GM21529 (cell line): ENCODE measurements around the gene LHX6.

Source experiments
- ATAC-seq: cut with Tn5 transposase; IDR thresholded peaks from one replicate; pipeline ENCODE4 v1.9.1; 2021; ENCODE audit not compliant: unreplicated experiment

The LHX6 gene

DNA sequence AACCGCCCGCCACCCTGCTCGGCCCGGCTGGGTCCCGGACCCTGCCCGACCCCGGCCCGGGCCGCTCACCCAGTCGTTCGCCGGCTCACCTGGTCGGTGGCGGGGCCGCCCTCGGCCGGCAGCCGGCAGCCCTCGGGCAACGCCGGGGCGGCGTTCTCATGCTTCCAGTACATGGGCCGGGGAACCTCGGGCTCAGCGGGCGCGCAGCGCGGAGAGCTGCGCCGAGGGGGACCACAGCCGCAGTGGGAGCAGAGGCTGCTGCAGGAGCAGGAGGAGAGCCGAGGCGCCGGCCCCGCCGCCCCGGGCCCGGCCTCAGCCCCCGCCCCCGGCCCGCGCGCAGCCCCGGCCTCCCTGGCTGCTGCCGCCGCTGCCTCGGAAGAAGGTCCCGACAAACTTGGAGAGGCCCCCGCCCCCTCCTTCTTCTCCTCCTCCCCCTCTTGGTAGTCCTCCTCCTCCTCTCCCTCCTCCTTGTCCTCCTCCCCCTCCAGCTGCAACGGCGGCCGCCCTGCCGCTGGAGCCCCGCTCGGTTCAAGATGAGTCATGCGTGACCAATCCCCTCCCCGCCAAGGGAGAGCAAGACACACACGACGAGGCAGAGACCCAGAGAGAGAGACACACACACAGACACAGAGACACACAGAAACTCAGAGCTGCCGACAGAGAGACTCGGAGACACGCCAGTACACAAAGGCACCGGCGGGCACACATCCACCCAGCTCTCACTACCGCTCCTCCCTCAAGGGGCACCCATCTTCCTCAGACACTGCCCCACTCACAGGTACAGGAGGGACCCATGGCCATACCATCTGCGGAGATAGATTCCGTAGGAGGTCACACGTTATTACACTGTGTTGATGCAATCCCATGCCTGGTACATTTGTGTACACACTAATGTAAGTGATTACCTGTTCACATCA is at the start of gene LHX6:
Gene LHX6, minus strand, starts transcription at position 390 of the 917 bp plus-strand sequence. Its CDS starts 217 bp downstream, at position 173.
- ATAC-seq, result no peak

DNA sequence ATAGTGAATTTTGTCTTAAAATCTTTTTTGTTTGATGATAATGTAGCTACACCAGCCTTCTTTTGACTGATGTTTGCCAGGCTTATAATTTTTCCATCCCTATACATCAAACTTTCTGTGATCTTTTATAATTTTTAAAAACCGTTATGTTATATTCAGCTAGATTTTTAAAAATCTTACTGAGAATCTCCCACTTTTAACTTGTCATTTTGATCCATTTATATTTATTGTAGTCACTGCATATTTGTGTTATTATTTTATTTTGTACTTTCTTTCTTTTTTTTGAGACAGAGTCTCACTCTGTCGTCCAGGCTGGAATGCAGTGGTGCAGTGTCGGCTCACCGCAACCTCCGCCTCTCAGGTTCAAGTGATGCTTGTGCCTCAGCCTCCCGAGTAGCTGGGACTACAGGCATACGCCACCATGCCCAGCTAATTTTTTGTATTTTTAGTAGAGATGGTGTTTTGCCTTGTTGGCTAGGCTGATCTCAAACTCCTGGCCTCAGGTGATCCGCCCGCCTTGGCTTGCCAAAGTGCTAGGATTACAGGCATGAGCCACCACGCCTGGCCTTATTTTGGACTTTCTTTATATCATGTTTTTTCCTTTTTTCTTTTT is 48.6 kb upstream of the LHX6 start:
- no peak for ATAC-seq

DNA sequence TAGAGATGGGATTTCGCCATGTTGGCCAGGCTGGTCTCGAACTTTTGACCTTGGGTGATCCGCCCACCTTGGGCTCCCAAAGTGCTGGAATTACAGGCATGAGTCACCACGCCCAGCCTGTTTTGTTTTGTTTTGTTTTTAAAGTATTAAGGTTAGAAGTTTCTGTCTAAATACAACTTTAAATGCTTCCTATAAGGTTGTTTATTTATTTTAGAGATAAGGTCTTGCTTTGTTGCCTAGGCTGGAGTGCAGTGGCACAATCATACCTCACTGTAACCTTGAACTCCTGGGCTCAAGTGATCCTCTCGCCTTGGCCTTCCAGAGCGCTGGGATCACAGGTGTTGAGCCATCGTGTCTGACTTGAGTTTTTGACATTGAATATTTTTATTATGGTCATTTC is 47.3 kb upstream of the LHX6 start:
- ATAC-seq, result no peak

DNA sequence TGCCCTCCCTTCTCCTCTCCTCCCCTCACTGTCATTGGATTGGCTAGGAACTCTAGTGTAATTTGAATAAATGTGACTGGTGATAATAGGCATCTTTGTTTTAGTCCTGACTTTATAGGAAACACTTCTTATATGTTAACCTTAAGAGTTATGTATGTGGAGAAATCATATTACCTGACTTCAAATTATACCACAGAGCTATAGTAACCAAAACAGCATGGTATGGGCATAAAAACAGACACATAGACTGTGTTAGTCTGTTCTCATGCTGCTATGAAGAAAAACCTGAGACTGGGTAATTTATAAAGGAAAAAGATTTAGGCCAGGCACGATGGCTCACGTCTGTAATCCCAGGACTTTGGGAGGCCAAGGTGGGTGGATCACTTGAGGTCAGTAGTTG is 45.3 kb upstream of the LHX6 start:
- ATAC-seq, result no peak

DNA sequence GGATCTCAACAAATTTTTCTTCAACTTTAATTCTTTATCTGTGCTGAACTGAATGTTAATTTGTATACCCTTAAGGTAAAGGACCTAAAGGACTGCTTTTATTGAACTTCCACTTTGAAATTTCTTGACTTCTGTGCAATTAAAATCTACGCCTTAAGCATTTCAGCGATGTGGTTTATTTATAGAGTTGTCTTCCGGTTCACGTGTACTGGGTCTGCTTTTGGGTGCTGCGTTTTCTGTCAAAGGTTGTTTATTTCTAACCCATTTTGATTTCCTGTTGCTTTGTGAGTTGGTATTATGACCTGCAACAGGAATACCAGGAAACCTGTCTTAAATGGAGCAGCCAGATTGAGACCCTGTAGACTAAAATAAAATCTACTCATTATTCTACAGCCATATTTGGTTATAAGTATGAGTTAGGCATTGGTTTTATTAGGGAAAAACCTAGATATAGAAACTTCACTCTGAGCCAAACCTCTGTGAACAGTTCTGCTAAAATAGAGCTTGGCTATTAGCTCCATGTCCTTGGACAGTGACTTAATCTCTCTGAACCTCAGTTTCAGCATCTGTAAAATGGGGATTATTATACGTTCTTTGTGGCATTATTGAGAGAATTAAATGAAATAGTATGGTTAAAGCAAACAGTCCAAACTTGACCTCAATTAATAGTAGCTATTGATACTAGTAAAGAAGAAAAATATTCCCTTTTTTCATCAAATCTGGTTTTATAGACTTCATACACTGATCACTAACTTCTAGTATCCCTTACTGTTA is 39.5 kb upstream of the LHX6 start:
- ATAC-seq, result no peak

DNA sequence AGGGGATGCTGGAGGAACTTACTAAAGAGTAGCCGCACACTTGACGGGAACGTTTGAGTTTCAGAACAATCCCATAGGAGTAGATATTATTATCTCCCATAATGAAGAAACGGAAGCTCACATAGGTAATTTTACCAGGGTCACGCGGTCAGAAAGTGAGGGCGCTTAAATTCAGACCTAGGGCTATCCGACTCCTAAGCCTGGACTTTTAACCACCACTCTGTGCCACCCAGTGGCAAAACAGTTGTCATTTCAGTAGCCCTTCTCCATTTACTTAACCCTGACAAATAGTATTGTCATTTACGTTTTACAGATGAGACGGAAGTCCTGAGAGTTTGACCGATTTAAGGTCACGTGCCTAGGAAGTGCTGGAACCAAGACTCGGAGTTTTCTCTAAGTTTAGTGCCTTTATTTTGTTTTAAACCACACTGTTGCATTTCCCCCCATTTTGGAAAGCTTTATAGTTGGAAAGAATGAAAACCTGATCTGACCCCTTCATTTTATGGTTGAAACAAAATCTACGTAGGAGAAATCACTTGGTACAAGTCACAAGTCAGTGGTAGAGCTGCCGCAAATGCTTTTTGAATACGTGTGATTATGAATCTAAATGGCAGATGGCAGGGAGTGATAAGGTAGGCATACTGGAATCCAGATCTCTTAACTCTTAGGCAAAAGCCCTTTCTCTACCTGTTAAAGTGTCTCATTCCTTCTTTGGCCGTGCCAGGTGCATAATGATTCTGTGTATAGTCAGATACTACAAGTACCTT is 36.6 kb upstream of the LHX6 start:
- ATAC-seq, result peak; percentile 34

DNA sequence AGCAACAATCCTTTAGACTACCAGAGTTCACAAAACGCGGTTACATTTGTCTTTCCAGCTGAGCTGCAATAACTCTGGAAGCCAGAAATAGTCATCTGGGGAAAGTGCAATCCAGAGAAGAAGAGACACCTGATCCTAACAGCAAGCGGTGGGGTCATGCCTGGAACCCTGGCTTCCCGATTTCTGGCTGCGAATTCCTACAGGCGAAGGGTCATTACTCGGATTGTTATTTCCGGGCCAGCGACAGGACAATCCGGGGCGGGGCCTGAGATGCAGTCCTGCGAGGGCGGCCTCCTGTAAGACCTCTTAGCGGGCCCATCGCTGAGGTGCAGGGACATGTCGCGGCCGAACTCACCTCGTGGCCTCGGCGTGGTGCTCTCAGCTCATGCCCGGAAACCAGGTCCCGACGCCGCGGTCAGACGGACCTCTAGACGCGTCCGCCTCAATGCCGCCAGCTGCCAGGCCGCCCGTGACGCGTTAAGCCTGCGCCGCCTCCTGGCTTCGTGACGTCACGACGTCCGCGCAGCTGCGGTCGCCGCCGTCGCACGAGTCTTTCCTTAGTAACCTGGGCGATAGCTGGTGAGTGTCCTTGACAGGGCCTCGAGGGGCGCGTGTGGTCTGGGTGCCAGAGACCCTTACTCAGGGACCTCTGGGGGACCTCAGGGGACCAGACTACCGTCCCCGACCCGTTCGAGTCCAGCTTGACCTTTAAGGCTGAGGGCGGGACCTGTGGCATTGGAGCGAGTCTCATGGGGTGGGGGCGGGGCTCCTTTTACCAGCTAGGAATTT is 35.8 kb upstream of the LHX6 start, which contains the start of the genes MRRF and RBM18:
Gene MRRF, plus strand, starts transcription at position 523 of the 789 bp plus-strand sequence. CDS start 6,010 bp downstream, outside the sequence.
Gene RBM18, minus strand, starts transcription at position 481 of the 789 bp plus-strand sequence. CDS start 3,348 bp downstream, outside the sequence.
- peak; percentile 80 for ATAC-seq

DNA sequence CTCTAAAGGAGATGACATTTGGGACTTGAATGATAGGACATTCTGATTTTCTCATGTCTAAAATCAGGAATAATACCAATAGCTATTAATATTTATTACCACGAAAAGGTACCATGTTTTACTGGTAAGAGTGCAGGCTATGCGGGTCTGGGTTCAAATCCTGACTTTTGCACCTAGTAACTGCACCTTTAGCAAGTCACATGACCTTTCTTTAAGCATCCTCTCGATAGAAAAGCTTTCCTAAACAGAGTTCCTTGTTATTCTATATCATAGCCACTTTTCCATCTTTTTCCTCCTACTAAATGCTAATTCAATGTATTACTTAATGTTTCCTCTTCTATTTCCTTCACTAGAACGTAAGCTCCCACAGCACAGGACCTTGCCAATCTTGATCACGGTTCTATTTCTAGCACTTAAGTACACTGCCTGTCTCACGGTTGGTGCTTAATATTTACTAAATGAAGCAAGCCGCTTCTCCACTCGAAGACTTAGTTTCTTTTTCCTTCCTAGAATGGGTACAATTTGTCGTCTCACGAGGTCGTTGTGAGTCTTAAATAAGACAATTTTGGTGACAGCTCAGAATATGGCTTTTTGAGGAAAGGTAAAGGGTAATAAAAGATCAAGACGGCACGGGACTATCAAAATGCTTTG is 35.1 kb upstream of the LHX6 start:
- ATAC-seq, result no peak

DNA sequence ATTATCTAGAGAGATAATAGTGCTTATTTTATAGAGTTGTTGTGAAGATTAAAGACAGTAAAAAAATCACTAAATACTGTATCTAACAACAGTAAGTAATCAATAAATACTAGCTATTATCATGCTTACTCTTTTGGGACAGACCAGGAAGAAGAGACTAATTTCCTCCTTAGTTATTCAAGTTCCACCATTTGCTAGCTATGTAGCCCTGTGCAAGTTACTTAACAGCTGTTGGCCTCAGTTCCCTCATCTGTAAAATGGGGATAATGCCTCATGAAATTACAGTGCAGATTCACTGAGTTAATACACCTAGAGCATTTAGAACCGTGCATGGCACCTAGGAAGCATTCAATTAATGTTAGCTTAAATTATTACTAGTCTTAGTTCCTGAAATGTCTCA is 33.3 kb upstream of the LHX6 start:
- no peak for ATAC-seq

DNA sequence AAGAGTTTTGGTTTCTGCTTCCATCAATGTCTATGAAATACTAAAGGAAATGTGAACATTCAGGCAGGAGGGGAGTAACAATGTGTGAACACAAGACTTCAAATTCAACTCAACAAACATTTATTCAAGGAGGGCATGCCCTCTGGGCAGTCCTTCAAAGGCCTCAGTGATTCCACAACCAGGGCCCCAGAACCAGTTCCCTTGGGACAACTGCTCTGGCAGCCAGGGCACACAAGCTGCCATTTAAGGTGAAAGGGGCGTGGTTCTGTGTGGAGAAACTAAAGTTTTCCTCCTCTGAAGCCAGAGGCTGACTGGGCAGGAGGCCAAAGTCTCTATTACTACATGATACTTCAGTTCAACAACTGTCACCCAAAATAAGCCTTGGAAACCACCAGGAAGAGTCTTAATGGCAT is 32.7 kb upstream of the LHX6 start:
- no peak for ATAC-seq

DNA sequence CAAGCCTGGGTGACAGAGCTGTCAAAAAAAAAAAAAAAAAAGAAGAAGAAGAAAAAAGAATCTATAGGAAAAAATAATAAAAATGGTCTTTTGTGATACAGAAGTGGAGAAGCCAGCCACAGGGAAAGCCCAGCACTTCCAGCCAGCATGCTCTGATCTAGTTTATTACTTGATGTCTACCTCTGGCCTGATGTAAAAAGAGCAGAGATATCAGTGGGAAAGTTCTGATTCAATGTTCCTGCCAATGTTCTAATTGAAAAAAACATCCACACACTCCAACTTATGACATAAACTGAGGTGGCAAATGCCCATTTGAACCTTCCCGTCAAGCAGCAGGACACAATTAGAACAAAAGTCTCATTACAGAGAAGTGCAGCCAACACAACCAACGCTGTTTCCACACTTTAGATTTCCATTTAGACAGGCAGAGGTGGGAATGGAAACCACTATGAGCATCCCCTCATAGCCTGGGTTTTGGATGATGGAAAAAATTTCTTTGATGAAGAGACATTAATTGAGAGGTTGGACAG is 30.2 kb upstream of the LHX6 start:
- ATAC-seq, result no peak

DNA sequence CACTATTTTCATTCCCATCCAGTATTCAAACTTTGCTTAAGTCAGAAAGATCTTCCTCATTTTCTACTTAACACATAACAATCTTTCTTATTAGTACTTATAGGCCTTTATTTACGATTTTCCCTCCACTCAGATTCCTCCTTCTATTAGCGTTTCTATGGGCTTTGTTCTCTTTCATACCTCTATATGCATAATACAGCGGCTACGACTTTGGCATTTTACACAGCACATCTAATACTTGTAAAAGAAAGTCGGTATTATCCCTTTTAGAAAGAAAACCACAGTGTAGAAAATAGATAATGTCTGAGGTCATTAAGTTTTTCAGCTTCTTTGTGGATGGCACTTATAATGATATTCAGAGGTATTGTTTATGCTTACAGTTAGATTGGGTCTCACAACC is 27.4 kb upstream of the LHX6 start:
- ATAC-seq, result no peak

DNA sequence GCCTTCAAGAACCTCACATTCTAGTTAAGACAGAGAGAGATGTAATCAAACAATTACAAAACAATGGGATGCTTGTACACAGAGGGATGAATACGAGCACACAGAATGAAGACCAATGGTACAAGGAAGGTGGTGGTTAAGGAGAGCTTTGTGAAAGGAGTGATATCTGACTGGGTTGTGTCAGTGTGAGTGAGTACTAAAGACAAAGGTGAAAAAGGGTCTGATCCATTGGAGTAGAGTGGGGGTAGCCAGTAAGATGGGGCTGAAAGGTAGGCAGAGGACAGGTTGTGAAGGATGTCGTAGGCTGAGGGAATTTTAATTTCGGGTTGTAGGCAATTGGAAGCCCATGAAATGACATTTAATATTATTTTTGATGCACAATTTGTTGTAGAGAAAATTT is 26.0 kb upstream of the LHX6 start:
- no peak for ATAC-seq

DNA sequence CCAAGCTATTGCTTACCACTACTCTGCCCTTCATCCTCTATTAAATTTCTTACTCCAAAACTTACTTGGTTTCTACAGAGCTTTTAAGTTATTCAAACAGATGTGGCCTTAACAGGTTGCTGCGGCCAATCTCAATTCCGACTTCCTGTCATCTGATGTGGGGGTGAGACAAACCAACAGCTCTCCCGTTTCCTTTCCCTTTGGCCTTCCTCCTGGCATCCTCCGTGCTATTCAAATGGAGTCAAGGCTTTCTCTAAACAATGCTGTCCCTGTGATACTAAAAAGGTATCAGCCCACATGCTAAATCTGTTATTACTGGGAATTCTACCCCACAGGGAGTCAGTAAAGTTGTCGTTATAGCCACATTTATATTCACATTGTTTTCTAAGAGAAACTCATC is 24.0 kb upstream of the LHX6 start:
- ATAC-seq, result no peak

DNA sequence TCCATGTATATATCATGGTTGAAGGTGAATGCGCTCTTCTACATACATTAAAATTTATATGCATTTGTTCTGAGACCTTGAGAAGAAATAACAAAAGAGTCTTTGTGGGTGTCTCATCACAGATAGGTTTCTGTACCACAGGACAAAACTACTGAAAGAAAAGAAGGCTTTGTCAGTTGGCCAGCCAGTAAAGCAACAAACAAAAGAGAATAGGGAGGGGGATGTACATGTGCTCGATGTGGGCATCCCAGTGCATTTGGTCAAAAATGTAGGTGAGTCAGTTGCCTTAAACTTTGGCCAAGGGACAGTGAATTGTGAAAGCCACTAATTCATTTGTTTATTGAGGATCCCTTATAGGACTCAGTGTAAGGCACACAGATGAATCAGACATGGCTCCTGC is 22.6 kb upstream of the LHX6 start:
- no peak for ATAC-seq

DNA sequence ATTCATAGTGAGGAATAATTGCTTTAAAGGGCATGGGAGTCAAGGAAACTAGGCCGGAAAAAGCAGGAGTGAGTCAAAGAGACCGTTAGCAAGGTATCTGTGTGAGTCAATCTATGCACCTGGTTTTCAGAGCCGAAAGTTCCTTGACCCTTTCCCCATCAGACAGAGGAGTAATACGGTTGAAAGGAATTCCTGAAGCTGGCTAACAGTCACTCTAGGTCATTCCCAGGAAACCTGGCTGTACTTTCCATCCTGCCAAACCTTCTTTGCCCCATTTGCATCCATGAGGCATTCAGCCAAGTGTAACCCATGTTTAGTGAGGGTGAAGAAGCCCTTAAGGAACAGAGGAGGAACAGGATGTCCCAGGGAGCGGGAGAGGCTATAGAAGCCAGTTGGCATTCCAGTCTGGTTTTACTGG is 19.7 kb upstream of the LHX6 start:
- ATAC-seq, result no peak

DNA sequence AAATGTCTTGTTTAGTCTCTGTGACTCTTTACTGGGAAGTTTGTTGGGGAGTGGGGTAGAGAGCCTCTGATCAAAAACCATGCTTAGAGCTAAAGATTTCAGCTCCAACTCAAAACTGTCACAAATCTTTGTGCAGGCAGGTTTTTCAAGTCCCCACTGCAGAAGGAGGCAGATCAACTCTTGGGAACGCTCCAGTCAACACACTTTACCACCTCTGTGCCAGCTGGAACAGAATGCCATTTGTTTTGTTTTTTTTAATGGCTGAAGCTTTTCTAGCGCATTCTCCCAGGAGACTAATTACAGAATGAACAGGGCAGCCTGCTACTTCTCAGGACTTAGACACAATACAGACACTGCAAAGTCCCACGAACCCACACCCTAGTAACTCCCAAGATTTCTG is 17.9 kb upstream of the LHX6 start:
- ATAC-seq, result no peak

DNA sequence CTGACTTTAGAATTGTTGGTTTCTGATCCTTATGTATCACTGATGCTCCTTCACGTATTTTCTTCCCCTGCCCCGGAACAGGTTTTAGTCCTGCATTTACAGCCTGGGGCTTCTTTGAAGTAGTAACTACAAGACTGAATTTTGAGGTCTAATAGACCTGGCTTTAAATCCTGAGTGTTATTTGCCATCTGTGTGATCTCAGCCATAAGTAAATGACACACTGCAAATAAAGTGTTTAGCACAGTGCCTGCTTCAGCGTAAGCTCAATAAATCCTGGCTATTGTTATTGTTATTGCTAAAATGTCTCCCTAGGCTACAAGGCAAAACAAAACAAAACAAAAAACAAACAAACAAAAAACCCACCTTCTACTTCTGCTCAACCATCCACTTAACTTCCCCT is 15.6 kb upstream of the LHX6 start:
- no peak for ATAC-seq

DNA sequence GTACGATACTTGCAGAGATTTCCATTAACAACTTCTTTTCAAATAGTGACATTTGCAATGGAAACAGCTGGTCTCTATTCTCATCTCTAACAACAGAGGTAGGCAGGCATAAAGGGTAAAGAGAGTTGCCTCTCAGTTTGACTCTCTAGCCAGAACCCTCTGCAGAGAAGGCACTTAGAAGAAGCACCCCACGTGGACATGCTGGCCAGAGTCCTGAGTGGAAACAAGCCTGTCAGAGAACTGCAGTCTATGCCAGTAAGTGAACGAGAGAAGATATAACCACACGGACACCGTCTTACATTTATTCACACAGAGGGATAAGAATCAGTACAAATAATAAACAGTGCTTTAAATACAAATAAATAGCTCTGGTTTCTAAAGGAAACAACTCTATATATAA is 11.0 kb upstream of the LHX6 start:
- no peak for ATAC-seq
